ENCODE results near the gene TRIM25.

The TRIM25 gene

GRCh38 chr17:56926704-56927103 is 12.9 kb upstream of the TRIM25 start:
- DNase-seq: no peak

- no peak for DNase-seq
Observed at GRCh38 chr17:56926270-56926669, 12.4 kb upstream of the TRIM25 start.

- no peak for DNase-seq
Observed at GRCh38 chr17:56925088-56925487, 11.2 kb upstream of the TRIM25 start.

GRCh38 chr17:56919717-56920116 is 5.9 kb upstream of the TRIM25 start:
- no peak for DNase-seq

GRCh38 chr17:56918916-56919315 is 5.1 kb upstream of the TRIM25 start:
- no peak for DNase-seq

- DNase-seq: no peak
Observed at GRCh38 chr17:56917559-56918296, 3.9 kb upstream of the TRIM25 start.

- no peak for DNase-seq
Observed at GRCh38 chr17:56914581-56915273, 878 bp upstream of the TRIM25 start.

GRCh38 chr17:56913353-56913866 is 439 bp downstream of the TRIM25 start:
- DNase-seq: no peak

GRCh38 chr17:56913000-56913311 is 893 bp downstream of the TRIM25 start:
- DNase-seq: no peak

- DNase-seq: no peak
Observed at GRCh38 chr17:56912105-56912999, 1.5 kb downstream of the TRIM25 start.

- DNase-seq: no peak
Observed at GRCh38 chr17:56910509-56911235, 3.2 kb downstream of the TRIM25 start.

GRCh38 chr17:56909742-56910508 is 3.9 kb downstream of the TRIM25 start:
- DNase-seq: no peak

GRCh38 chr17:56908001-56908542 is 5.8 kb downstream of the TRIM25 start:
- no peak for DNase-seq

GRCh38 chr17:56903560-56903959 is 10.3 kb downstream of the TRIM25 start:
- no peak for DNase-seq

GRCh38 chr17:56902348-56902747 is 11.5 kb downstream of the TRIM25 start:
- no peak for DNase-seq

- no peak for DNase-seq
Observed at GRCh38 chr17:56899403-56899802, 14.4 kb downstream of the TRIM25 start.

GRCh38 chr17:56898874-56899273 is 15.0 kb downstream of the TRIM25 start:
- no peak for DNase-seq

GRCh38 chr17:56897646-56898424 is 16.0 kb downstream of the TRIM25 start:
- DNase-seq: no peak

- DNase-seq: no peak
Observed at GRCh38 chr17:56896968-56897359, 16.9 kb downstream of the TRIM25 start.

- DNase-seq: no peak
Observed at GRCh38 chr17:56896217-56896967, 17.5 kb downstream of the TRIM25 start.
